MG63 (cell line): ENCODE measurements around the gene CD79B. TPM values are rescaled to one million over a fixed set of nuclear protein-coding genes. Genes with fewer than 3 reads are reported as not detected.
"Not testable (repeated sequence)": the region's sequence is repeated elsewhere in the genome, so short reads cannot be mapped to it uniquely, and the experiment has no call there.

Experiments
- DNase-seq: peaks from one replicate; pipeline ENCODE4 v3.0.0-alpha.2; 2020
- H3K27me3 ChIP-seq: fragments of 250-450 bp; sonication (Bioruptor Pico); 2 replicates; pipeline ENCODE4 v1.5.1; 2020; ENCODE audit warnings: mild to moderate bottlenecking, moderate library complexity
- H3K36me3 ChIP-seq: fragments of 250-450 bp; sonication (Bioruptor Pico); 2 replicates; pipeline ENCODE4 v1.5.1; 2020; ENCODE audit warnings: mild to moderate bottlenecking, moderate library complexity
- H3K4me3 ChIP-seq: fragments of 250-450 bp; sonication (Bioruptor Pico); 2 replicates; pipeline ENCODE4 v1.5.1; 2020; ENCODE audit warnings: mild to moderate bottlenecking, moderate library complexity
- H3K9me3 ChIP-seq: fragments of 250-450 bp; sonication (Bioruptor Pico); 2 replicates; pipeline ENCODE4 v1.5.1; 2020; ENCODE audit warnings: mild to moderate bottlenecking, moderate library complexity
- total RNA-seq: library from RNA; depleted of rRNA; stranded (reverse); fragments of >200 nt; shearing (Covaris generic); gene quantifications from 2 replicates; pipeline ENCODE4 v1.2.3, GENCODE V29; 2014; ENCODE audit warnings: low replicate concordance

CD79B gene
- total RNA-seq, 1 experiment from 2014 or later = not detected

GRCh38 chr17:63926164-63926563, 6.0 kb downstream of the CD79B start:
- Histone ChIP-seq H3K27me3 (no peaks in the 10 kb centered on the region), H3K4me3 (no peak overlapping the region), H3K36me3 (no peaks in the 10 kb centered on the region), H3K9me3 (no peaks in the 10 kb centered on the region)
- DNase-seq = no peak

- Histone ChIP-seq H3K27me3 (no peaks in the 10 kb centered on the region), H3K4me3 (no peak overlapping the region)
- DNase-seq = no peak
Measured at GRCh38 chr17:63925615-63926014, 6.5 kb downstream of the CD79B start.

GRCh38 chr17:63922402-63922801, 9.7 kb downstream of the CD79B start:
- not testable (repeated sequence) for H3K27me3 ChIP-seq, H3K4me3 ChIP-seq, H3K36me3 ChIP-seq, H3K9me3 ChIP-seq, DNase-seq

More at GRCh38 chr17:63925615-63926014, 6.5 kb downstream of the CD79B start:
- H3K9me3 ChIP-seq = no peaks in the 10 kb centered on the region
- no peaks in the 10 kb centered on the region for H3K36me3 ChIP-seq

GRCh38 chr17:63920779-63921178, 11.4 kb downstream of the CD79B start:
- H3K9me3 ChIP-seq, DNase-seq, H3K27me3 ChIP-seq, H3K4me3 ChIP-seq, H3K36me3 ChIP-seq: not testable (repeated sequence)

GRCh38 chr17:63920050-63920449, 12.1 kb downstream of the CD79B start:
- not testable (repeated sequence) for H3K36me3 ChIP-seq, H3K4me3 ChIP-seq, H3K9me3 ChIP-seq, DNase-seq, H3K27me3 ChIP-seq

GRCh38 chr17:63919311-63919723, 12.8 kb downstream of the CD79B start:
- Histone ChIP-seq H3K4me3 (no peak overlapping the region), H3K9me3 (no peaks in the 10 kb centered on the region), H3K27me3 (no peaks in the 10 kb centered on the region), H3K36me3 (no peaks in the 10 kb centered on the region)
- peak; percentile 51 for DNase-seq

- H3K9me3 ChIP-seq, H3K27me3 ChIP-seq, H3K36me3 ChIP-seq, H3K4me3 ChIP-seq, DNase-seq: not testable (repeated sequence)
Measured at GRCh38 chr17:63918789-63919305, 13.3 kb downstream of the CD79B start, which contains the start of gene GH1. Gene GH1 (minus strand): TSS chr17:63918839. CDS start chr17:63918776, 63 bp downstream.

GRCh38 chr17:63918305-63918704, 13.8 kb downstream of the CD79B start:
- no peak for DNase-seq
- H3K9me3 ChIP-seq = no peaks in the 10 kb centered on the region
- no peaks in the 10 kb centered on the region for H3K27me3 ChIP-seq
- H3K4me3 ChIP-seq = no peak overlapping the region
- H3K36me3 ChIP-seq = no peaks in the 10 kb centered on the region

GRCh38 chr17:63917646-63918045, 14.5 kb downstream of the CD79B start:
- DNase-seq = no peak
- Histone ChIP-seq H3K4me3 (no peak overlapping the region), H3K27me3 (no peaks in the 10 kb centered on the region), H3K9me3 (no peaks in the 10 kb centered on the region), H3K36me3 (no peaks in the 10 kb centered on the region)

GRCh38 chr17:63917206-63917605, 14.9 kb downstream of the CD79B start:
- H3K4me3 ChIP-seq, H3K27me3 ChIP-seq, DNase-seq, H3K9me3 ChIP-seq, H3K36me3 ChIP-seq: not testable (repeated sequence)

- no peak for DNase-seq
- no peaks in the 10 kb centered on the region for H3K27me3 ChIP-seq
- no peaks in the 10 kb centered on the region for H3K36me3 ChIP-seq
- H3K9me3 ChIP-seq = no peaks in the 10 kb centered on the region
- no peak overlapping the region for H3K4me3 ChIP-seq
Measured at GRCh38 chr17:63916566-63917185, 15.5 kb downstream of the CD79B start.

- H3K4me3 ChIP-seq, H3K9me3 ChIP-seq, DNase-seq, H3K36me3 ChIP-seq, H3K27me3 ChIP-seq: not testable (repeated sequence)
Measured at GRCh38 chr17:63915753-63916152, 16.4 kb downstream of the CD79B start.

GRCh38 chr17:63914471-63914870, 17.7 kb downstream of the CD79B start:
- Histone ChIP-seq H3K36me3 (no peaks in the 10 kb centered on the region), H3K9me3 (no peaks in the 10 kb centered on the region), H3K27me3 (0 out of 2 replicates have a peak, but pooled peaks cover 3% of the 10 kb centered on the region), H3K4me3 (no peak overlapping the region)
- no peak for DNase-seq

- Histone ChIP-seq H3K36me3 (no peaks in the 10 kb centered on the region), H3K27me3 (peaks cover 8% of the 10 kb centered on the region; the same call in 1 of the 2 replicates), H3K9me3 (no peaks in the 10 kb centered on the region), H3K4me3 (no peak overlapping the region)
- DNase-seq = peak; percentile 28
Measured at GRCh38 chr17:63911657-63912100, 20.5 kb downstream of the CD79B start.

GRCh38 chr17:63911041-63911635, 21.0 kb downstream of the CD79B start, which contains the start of gene CSHL1:
Gene CSHL1 (minus strand): TSS chr17:63911258. CDS start chr17:63911196, 62 bp downstream.
- Histone ChIP-seq H3K4me3 (no peak within 1 kb of the TSS), H3K27me3 (peaks cover 8% of the 10 kb centered on the region; the same call in 1 of the 2 replicates), H3K9me3 (no peaks in the 10 kb centered on the region), H3K36me3 (no peaks in the 10 kb centered on the region)
- no peak for DNase-seq

GRCh38 chr17:63910096-63910495, 22.0 kb downstream of the CD79B start:
- Histone ChIP-seq H3K9me3 (no peaks in the 10 kb centered on the region), H3K4me3 (no peak overlapping the region), H3K36me3 (no peaks in the 10 kb centered on the region), H3K27me3 (peaks cover 8% of the 10 kb centered on the region; the same call in 1 of the 2 replicates)
- no peak for DNase-seq

- not testable (repeated sequence) for H3K27me3 ChIP-seq, DNase-seq, H3K4me3 ChIP-seq, H3K9me3 ChIP-seq, H3K36me3 ChIP-seq
Measured at GRCh38 chr17:63909586-63909985, 22.5 kb downstream of the CD79B start.
